HepG2 (cell line): ENCODE data around the gene B4GALT2. TPM values are rescaled to one million over a fixed set of nuclear protein-coding genes. Genes with fewer than 3 reads are reported as not detected.

Experiments
- GPBP1L1 ChIP-seq: sonication (generic); formaldehyde crosslinking; IDR thresholded peaks from 2 replicates; pipeline ENCODE4 v1.5.0; 2020; ENCODE audit warnings: mild to moderate bottlenecking, missing genetic modification reagents
- KLF12 ChIP-seq: sonication (generic); formaldehyde crosslinking; IDR thresholded peaks from 2 replicates; pipeline ENCODE4 v1.4.0; 2020; ENCODE audit warnings: missing genetic modification reagents, borderline replicate concordance
- POLR2G ChIP-seq: fragments of 200-400 bp; formaldehyde crosslinking; IDR thresholded peaks from 2 replicates; pipeline ENCODE4 v1.6.1; 2018; ENCODE audit warnings: mild to moderate bottlenecking, low read depth, low read length, moderate library complexity
- RELA ChIP-seq: sonication (generic); formaldehyde crosslinking; IDR thresholded peaks from 2 replicates; pipeline ENCODE4 v1.4.0; 2020; ENCODE audit warnings: missing genetic modification reagents
- SALL1 ChIP-seq: sonication (generic); formaldehyde crosslinking; IDR thresholded peaks from 2 replicates; pipeline ENCODE4 v1.8.0; 2022; ENCODE audit warnings: mild to moderate bottlenecking, missing genetic modification reagents
- SIX4 ChIP-seq: sonication (generic); formaldehyde crosslinking; IDR thresholded peaks from 2 replicates; pipeline ENCODE4 v1.4.0; 2020; ENCODE audit warnings: missing genetic modification reagents
- STAG1 ChIP-seq: sonication (generic); formaldehyde crosslinking; IDR thresholded peaks from 2 replicates; pipeline ENCODE4 v1.4.0; 2020; ENCODE audit warnings: missing genetic modification reagents
- TBX2 ChIP-seq: sonication (generic); formaldehyde crosslinking; IDR thresholded peaks from 2 replicates; pipeline ENCODE4 v1.5.0; 2020; ENCODE audit warnings: missing genetic modification reagents, mild to moderate bottlenecking, borderline replicate concordance
- TSC22D2 ChIP-seq: sonication (generic); formaldehyde crosslinking; IDR thresholded peaks from 2 replicates; pipeline ENCODE4 v1.5.1; 2020; ENCODE audit warnings: missing genetic modification reagents, mild to moderate bottlenecking, borderline replicate concordance
- ZBTB42 ChIP-seq: sonication (generic); formaldehyde crosslinking; IDR thresholded peaks from 2 replicates; pipeline ENCODE4 v1.5.0; 2020; ENCODE audit warnings: mild to moderate bottlenecking, missing genetic modification reagents
- ZC3H4 ChIP-seq: sonication (generic); formaldehyde crosslinking; IDR thresholded peaks from 2 replicates; pipeline ENCODE4 v1.4.0; 2020; ENCODE audit warnings: missing genetic modification reagents, borderline replicate concordance
- ZFP37 ChIP-seq: sonication (generic); formaldehyde crosslinking; IDR thresholded peaks from 2 replicates; pipeline ENCODE4 v1.4.0; 2020; ENCODE audit warnings: missing genetic modification reagents, borderline replicate concordance
- ZFY ChIP-seq: sonication (generic); formaldehyde crosslinking; IDR thresholded peaks from 2 replicates; pipeline ENCODE4 v1.4.0; 2020; ENCODE audit warnings: missing genetic modification reagents
- ZNF10 ChIP-seq: sonication (generic); formaldehyde crosslinking; IDR thresholded peaks from 2 replicates; pipeline ENCODE4 v1.4.0; 2020; ENCODE audit warnings: mild to moderate bottlenecking, low read depth, missing genetic modification reagents, borderline replicate concordance
- ZNF20 ChIP-seq: sonication (generic); formaldehyde crosslinking; IDR thresholded peaks from 2 replicates; pipeline ENCODE4 v1.4.0; 2020; ENCODE audit warnings: mild to moderate bottlenecking, moderate library complexity, missing genetic modification reagents
- ZNF747 ChIP-seq: sonication (generic); formaldehyde crosslinking; IDR thresholded peaks from 2 replicates; pipeline ENCODE4 v1.8.1; 2023; ENCODE audit warnings: missing genetic modification reagents, mild to moderate bottlenecking, borderline replicate concordance
- ZZZ3 ChIP-seq: sonication (generic); formaldehyde crosslinking; IDR thresholded peaks from 2 replicates; pipeline ENCODE4 v1.4.0; 2020; ENCODE audit warnings: missing genetic modification reagents, mild to moderate bottlenecking, borderline replicate concordance
- polyA plus RNA-seq, 8 experiments: library from polyadenylated mRNA; depleted of rRNA in 3 of 8; stranded (reverse) in 7 of 8; unstranded in 1 of 8; fragments of >200 nt; fragmentation: Illumina TruSeq in 4 of 8; extraction: Trizol in 4 of 8; gene quantifications; 2 replicates each; pipeline versions ENCODE4 v1.2.1 to v1.2.3, GENCODE V29; 2011 to 2016; ENCODE audit warnings: low read depth in 4 of 8, missing spikeins in 1 of 8, mixed read lengths in 1 of 8; ENCODE audit not compliant: insufficient read depth in 1 of 8
- total RNA-seq, 5 experiments: library from RNA; depleted of rRNA; stranded (reverse); fragments of >200 nt; fragmentation: Illumina TruSeq; extraction: Trizol; gene quantifications; 2 replicates each; pipeline ENCODE4 v1.2.3, GENCODE V29; 2016; ENCODE audit warnings: low read depth in 1 of 5
- TF ChIP-seq, protein P1 (sequence below), 2 experiments: IDR thresholded peaks; 2 replicates each; pipeline ENCODE4 v1.6.1; 2011 to 2012; ENCODE audit warnings: low read length in 2 of 2, borderline replicate concordance in 1 of 2, low read depth in 1 of 2, mild to moderate bottlenecking in 1 of 2, moderate library complexity in 1 of 2
- TF ChIP-seq, protein P2 (sequence below): sonication (generic); formaldehyde crosslinking; IDR thresholded peaks from 2 replicates; pipeline ENCODE4 v1.5.1; 2020; ENCODE audit warnings: mild to moderate bottlenecking, moderate library complexity, missing genetic modification reagents
- TF ChIP-seq, protein P3 (sequence below): sonication (generic); formaldehyde crosslinking; IDR thresholded peaks from 2 replicates; pipeline ENCODE4 v1.5.0; 2020; ENCODE audit warnings: missing genetic modification reagents

The B4GALT2 gene
- total and polyA plus RNA-seq, 2 of the 13 experiments (the other 11 are each of a cell fraction or from before 2014, with no cell fraction given) = 41.9 to 78.0 TPM

DNA sequence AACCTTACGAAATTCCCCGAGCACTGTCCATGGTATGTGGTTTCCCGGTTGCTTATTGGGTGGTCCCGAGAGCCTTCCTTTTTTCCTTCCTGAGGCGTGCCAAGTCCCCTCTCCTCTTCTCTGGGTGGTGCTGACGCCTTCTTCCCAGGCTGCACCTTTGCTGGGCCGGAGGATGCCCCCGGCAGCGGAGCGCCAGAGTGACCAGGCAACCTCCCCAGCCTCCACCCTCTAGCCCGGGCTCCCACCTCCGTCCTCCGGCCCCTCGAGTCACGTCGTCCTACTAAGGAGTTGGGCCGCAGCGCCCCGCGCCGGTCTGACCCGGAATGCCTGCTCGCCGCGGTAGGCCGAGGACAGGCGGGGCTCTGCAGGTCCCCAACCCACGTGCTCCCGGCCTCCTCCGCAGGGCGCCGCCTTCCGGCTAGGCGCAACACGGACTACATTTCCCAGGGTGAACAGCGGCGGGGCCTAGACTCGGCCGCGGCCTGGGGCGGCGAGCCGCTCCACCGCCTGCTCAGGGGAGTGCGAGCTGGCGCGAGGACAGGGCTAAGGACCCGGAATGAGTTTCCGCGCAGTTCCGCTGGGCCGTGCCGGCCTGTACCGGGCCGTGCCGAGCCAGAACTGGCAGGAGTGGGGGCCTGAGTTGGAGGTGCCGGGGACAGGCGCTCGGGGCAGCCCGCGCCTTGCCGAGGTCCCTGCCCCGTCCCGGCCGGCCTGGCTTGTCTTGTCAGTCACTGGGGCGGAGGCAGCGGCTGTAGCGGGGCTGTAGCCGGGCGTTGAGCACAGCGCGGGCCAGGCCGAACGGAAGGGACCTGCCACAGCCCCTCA, 32.6 kb upstream of the B4GALT2 start, which contains the start of gene IPO13 (continued):
- TF ChIP-seq, protein P1, sequence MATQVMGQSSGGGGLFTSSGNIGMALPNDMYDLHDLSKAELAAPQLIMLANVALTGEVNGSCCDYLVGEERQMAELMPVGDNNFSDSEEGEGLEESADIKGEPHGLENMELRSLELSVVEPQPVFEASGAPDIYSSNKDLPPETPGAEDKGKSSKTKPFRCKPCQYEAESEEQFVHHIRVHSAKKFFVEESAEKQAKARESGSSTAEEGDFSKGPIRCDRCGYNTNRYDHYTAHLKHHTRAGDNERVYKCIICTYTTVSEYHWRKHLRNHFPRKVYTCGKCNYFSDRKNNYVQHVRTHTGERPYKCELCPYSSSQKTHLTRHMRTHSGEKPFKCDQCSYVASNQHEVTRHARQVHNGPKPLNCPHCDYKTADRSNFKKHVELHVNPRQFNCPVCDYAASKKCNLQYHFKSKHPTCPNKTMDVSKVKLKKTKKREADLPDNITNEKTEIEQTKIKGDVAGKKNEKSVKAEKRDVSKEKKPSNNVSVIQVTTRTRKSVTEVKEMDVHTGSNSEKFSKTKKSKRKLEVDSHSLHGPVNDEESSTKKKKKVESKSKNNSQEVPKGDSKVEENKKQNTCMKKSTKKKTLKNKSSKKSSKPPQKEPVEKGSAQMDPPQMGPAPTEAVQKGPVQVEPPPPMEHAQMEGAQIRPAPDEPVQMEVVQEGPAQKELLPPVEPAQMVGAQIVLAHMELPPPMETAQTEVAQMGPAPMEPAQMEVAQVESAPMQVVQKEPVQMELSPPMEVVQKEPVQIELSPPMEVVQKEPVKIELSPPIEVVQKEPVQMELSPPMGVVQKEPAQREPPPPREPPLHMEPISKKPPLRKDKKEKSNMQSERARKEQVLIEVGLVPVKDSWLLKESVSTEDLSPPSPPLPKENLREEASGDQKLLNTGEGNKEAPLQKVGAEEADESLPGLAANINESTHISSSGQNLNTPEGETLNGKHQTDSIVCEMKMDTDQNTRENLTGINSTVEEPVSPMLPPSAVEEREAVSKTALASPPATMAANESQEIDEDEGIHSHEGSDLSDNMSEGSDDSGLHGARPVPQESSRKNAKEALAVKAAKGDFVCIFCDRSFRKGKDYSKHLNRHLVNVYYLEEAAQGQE (IDR thresholded peaks at IDR 0.05; ENCODE audit: borderline replicate concordance in 1 of 2, low read depth in 1 of 2, low read length in 2 of 2) = peak; percentile 41 to 94
- no peak for TF ChIP-seq SIX4
- TF ChIP-seq, protein P2, sequence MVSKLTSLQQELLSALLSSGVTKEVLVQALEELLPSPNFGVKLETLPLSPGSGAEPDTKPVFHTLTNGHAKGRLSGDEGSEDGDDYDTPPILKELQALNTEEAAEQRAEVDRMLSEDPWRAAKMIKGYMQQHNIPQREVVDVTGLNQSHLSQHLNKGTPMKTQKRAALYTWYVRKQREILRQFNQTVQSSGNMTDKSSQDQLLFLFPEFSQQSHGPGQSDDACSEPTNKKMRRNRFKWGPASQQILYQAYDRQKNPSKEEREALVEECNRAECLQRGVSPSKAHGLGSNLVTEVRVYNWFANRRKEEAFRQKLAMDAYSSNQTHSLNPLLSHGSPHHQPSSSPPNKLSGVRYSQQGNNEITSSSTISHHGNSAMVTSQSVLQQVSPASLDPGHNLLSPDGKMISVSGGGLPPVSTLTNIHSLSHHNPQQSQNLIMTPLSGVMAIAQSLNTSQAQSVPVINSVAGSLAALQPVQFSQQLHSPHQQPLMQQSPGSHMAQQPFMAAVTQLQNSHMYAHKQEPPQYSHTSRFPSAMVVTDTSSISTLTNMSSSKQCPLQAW = peak; percentile 97
- no peak for TF ChIP-seq ZFP37 (CRISPR knock-in tag)
- TF ChIP-seq ZNF20 (CRISPR knock-in tag) = no peak
- TF ChIP-seq, protein P3, sequence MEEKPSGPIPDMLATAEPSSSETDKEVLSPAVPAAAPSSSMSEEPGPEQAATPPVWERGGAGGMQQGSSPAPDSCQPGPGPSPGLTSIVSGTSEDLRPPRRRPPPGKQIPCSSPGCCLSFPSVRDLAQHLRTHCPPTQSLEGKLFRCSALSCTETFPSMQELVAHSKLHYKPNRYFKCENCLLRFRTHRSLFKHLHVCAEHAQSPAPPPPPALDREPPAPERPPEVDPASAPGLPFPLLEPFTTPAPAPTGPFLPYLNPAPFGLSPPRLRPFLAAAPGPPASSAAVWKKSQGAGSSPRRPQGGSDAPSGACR (CRISPR knock-in tag) = peak; percentile 53
- no peak for TF ChIP-seq GPBP1L1
- TF ChIP-seq ZNF10 = no peak
- peak; percentile 70 for TF ChIP-seq STAG1 (CRISPR knock-in tag)
- TF ChIP-seq POLR2G = peak; percentile 82
- TF ChIP-seq RELA = 0 out of 2 replicates have a peak, but pooled peaks have one; percentile 73
- peak; percentile 99 for TF ChIP-seq ZFY (CRISPR knock-in tag)
- TF ChIP-seq TSC22D2 (CRISPR knock-in tag) = peak; percentile 80; the same call in 1 of the 2 replicates
- peak; percentile 83 for TF ChIP-seq SALL1 (CRISPR knock-in tag)
- TF ChIP-seq ZC3H4 (CRISPR knock-in tag) = 0 out of 2 replicates have a peak, but pooled peaks have one; percentile 21
- peak; percentile 74; the same call in 1 of the 2 replicates for TF ChIP-seq ZZZ3 (CRISPR knock-in tag)
- peak; percentile 77; the same call in 1 of the 2 replicates for TF ChIP-seq KLF12 (CRISPR knock-in tag)
- peak; percentile 89 for TF ChIP-seq ZNF747 (CRISPR knock-in tag)
- TF ChIP-seq TBX2 (CRISPR knock-in tag) = peak; percentile 89
- 0 out of 2 replicates have a peak, but pooled peaks have one; percentile 60 for TF ChIP-seq ZBTB42
